PC-3 (cell line): ENCODE data around the gene CASP10. TPM values are rescaled to one million over a fixed set of nuclear protein-coding genes. Genes with fewer than 3 reads are reported as not detected.
"Not testable (repeated sequence)": the region's sequence is repeated elsewhere in the genome, so short reads cannot be mapped to it uniquely, and the experiment has no call there.

Experiments used
- ATAC-seq: fragments of 200-7000 bp; cut with Tn5 transposase; 2 replicates; pipeline ENCODE4 v1.9.1; 2020; ENCODE audit warnings: mild to moderate bottlenecking, moderate library complexity
- BruUV-seq: library from RNA; stranded (reverse); fragments of 400-500 nt; replicated peaks from 2 replicates; lab custom pipeline; 2021; lab: Mats Ljungman, UMichigan
- CTCF ChIA-PET: fragments of 300-600 bp; sonication (Branson Sonifier 250); formaldehyde crosslinking; loops from one replicate; lab custom pipeline; 2022; ENCODE audit warnings: antibody characterized with exemption; lab: Charles Lee
- POLR2A ChIA-PET: fragments of 300-600 bp; sonication (Branson Sonifier 250); formaldehyde crosslinking; loops from one replicate; lab custom pipeline; 2022; ENCODE audit warnings: antibody characterized with exemption; ENCODE audit not compliant: unreplicated experiment; lab: Charles Lee
- DNase-seq: peaks from one replicate; pipeline ENCODE4 v3.0.0-alpha.2; 2015
- H2AFZ ChIP-seq: fragments of 300-600 bp; sonication (generic); 2 replicates; pipeline ENCODE4 v1.6.0; 2016; ENCODE audit warnings: antibody characterized with exemption, low read length
- H3F3A ChIP-seq: fragments of 300-600 bp; sonication (generic); one replicate; pipeline ENCODE4 v1.6.0; 2017; ENCODE audit warnings: antibody characterized with exemption, low read length, control low read depth, mild to moderate bottlenecking; ENCODE audit not compliant: unreplicated experiment
- H3K27ac ChIP-seq: fragments of 300-600 bp; sonication (generic); 2 replicates; pipeline ENCODE4 v1.5.1; 2016; ENCODE audit warnings: mild to moderate bottlenecking, low read length
- H3K27me3 ChIP-seq: fragments of 300-600 bp; sonication (generic); 2 replicates; pipeline ENCODE4 v1.6.1; 2016; ENCODE audit warnings: low read length, mixed read lengths
- H3K36me3 ChIP-seq: fragments of 300-600 bp; sonication (generic); 2 replicates; pipeline ENCODE4 v1.6.1; 2016; ENCODE audit warnings: low read depth, mixed run types, low read length, mixed read lengths
- H3K4me1 ChIP-seq: fragments of 300-600 bp; sonication (generic); 2 replicates; pipeline ENCODE4 v1.5.1; 2016; ENCODE audit warnings: low read length; ENCODE audit not compliant: insufficient read depth
- H3K4me2 ChIP-seq: fragments of 300-600 bp; sonication (generic); 2 replicates; pipeline ENCODE4 v1.6.0; 2016; ENCODE audit warnings: low read length
- H3K4me3 ChIP-seq: fragments of 300-600 bp; sonication (generic); 2 replicates; pipeline ENCODE4 v1.5.1; 2016; ENCODE audit warnings: mild to moderate bottlenecking, low read length, mixed read lengths
- H3K79me2 ChIP-seq: fragments of 300-600 bp; sonication (generic); 2 replicates; pipeline ENCODE4 v1.6.1; 2017; ENCODE audit warnings: low read length, mixed read lengths
- H3K9ac ChIP-seq: fragments of 300-600 bp; sonication (generic); 2 replicates; pipeline ENCODE4 v1.6.0; 2016; ENCODE audit warnings: mild to moderate bottlenecking, low read length
- H3K9me2 ChIP-seq: fragments of 300-600 bp; sonication (generic); replicated peaks from 2 replicates; pipeline ENCODE4 v1.6.1; 2016; ENCODE audit warnings: mixed run types, low read length, mixed read lengths
- H3K9me3 ChIP-seq: fragments of 300-600 bp; sonication (generic); 2 replicates; pipeline ENCODE4 v1.6.1; 2016; ENCODE audit warnings: low read length, mixed read lengths
- H4K20me1 ChIP-seq: fragments of 300-600 bp; sonication (generic); 2 replicates; pipeline ENCODE4 v1.6.1; 2016; ENCODE audit warnings: low read length, mixed read lengths
- EZH2 ChIP-seq: fragments of 300-600 bp; sonication (generic); IDR thresholded peaks from one replicate; pipeline ENCODE4 v1.6.1; 2017; ENCODE audit warnings: antibody characterized with exemption, mild to moderate bottlenecking, low read length; ENCODE audit not compliant: unreplicated experiment
- EZH2phosphoT487 ChIP-seq: fragments of 300-600 bp; sonication (generic); IDR thresholded peaks from 2 replicates; pipeline ENCODE4 v1.6.1; 2018; ENCODE audit warnings: mild to moderate bottlenecking, antibody characterized with exemption, low read length, borderline replicate concordance
- intact Hi-C: fragments of 100-400 bp; cut with micrococcal nuclease; formaldehyde crosslinking; loops from 2 replicates; pipeline ENCODE4 v1.9.0; 2023
- total RNA-seq: library from RNA; depleted of rRNA; stranded (reverse); fragments of >200 nt; gene quantifications from 2 replicates; pipeline ENCODE4 v1.2.3, GENCODE V29; 2014
- TF ChIP-seq, protein P1 (sequence below): fragments of 300-600 bp; sonication (generic); conservative IDR thresholded peaks from 2 replicates; pipeline ENCODE4 v1.5.1; 2017; ENCODE audit warnings: antibody characterized with exemption, low read depth, mild to moderate bottlenecking, low read length

Gene CASP10
- total RNA-seq, 1 experiment from 2014 or later: 4.2 TPM

DNA sequence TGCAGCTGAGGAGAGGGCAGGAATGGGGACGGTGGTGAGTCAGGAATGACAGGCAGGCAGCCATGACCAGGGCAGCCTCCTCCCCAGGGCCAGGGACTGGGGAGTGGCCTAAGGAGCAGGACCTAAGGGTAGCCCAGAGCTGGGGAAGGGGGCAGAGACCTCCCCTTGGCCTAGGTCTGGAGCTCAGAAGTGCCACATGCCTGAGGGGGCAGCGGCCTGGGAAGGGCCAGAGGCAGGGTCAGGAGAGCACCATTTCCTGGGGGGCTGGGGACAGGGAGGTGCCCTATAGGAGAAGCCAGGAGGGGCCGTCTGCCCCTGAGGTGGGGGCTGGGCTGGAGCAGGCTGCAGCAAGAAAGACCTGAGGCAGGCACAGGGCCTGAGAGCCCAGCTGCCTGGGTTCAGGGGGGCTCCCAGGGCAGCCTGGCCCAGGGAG lies 46.0 kb upstream of the CASP10 start:
- peaks cover 27% of the 10 kb centered on the region for H3K36me3 ChIP-seq

DNA sequence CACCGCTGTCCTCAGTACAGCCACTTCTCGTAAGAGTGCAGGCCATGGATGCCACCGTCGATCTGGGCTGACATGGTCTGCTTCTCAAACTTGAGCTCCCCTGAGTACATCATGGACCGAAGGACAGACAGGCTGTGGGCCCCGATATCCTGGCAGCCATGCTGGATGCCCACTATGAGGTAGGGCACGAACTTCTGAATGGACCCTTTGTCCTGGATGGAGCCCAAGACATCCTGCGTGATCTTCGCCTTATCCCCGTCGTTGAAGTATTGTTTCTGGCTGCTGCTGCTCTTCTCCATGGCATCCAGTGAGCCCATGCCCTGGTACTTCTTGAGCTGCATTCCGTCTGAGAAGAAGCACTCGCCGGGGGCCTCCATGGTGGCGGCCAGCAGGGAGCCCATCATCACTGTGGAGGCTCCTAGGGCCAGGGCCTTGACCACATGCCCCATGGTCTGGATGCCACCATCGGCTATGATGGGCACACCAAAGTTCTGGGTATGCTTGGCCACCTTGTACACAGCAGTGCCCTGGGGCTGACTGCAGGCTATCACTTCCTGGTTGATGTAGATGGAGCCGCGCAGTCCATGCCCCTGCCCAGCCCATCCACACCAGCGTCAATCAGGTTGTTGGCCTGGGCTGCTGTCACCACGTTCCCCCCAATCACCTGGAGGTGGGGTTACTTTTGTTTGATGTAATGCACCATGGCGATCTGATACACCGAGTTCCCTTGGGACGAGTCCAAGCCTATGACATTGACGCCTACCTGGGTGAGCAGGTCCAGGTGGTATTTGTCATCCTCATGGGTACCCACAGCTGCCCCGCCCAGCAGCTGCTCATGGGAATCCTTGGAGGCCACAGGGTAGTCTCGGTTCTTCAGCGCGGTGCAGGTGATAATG lies 45.2 kb upstream of the CASP10 start:
- H3K27me3 ChIP-seq: no peaks in the 10 kb centered on the region
- H3K79me2 ChIP-seq: peaks cover 7% of the 10 kb centered on the region
- no peak overlapping the region for H3K9ac ChIP-seq
- H3K4me2 ChIP-seq: no peak overlapping the region
- CTCF ChIA-PET: no interaction called here
- DNase-seq (no peak), ATAC-seq (no peak)
- no peaks in the 10 kb centered on the region for H4K20me1 ChIP-seq
- BruUV-seq: no TSS peak
- no peak overlapping the region for H2AFZ ChIP-seq
- POLR2A ChIA-PET: no interaction called here
- peaks cover 5% of the 10 kb centered on the region for H3F3A ChIP-seq
- intact Hi-C loops: no loop called here
- no peaks in the 10 kb centered on the region for H3K4me1 ChIP-seq
- no peaks in the 10 kb centered on the region for H3K9me3 ChIP-seq
- peaks cover 26% of the 10 kb centered on the region for H3K36me3 ChIP-seq
- TF ChIP-seq EZH2phosphoT487 (no peak), EZH2 (no peak)
- TF ChIP-seq, protein P1, sequence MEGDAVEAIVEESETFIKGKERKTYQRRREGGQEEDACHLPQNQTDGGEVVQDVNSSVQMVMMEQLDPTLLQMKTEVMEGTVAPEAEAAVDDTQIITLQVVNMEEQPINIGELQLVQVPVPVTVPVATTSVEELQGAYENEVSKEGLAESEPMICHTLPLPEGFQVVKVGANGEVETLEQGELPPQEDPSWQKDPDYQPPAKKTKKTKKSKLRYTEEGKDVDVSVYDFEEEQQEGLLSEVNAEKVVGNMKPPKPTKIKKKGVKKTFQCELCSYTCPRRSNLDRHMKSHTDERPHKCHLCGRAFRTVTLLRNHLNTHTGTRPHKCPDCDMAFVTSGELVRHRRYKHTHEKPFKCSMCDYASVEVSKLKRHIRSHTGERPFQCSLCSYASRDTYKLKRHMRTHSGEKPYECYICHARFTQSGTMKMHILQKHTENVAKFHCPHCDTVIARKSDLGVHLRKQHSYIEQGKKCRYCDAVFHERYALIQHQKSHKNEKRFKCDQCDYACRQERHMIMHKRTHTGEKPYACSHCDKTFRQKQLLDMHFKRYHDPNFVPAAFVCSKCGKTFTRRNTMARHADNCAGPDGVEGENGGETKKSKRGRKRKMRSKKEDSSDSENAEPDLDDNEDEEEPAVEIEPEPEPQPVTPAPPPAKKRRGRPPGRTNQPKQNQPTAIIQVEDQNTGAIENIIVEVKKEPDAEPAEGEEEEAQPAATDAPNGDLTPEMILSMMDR: no peak
- H3K4me3 ChIP-seq: no peak overlapping the region
- H3K9me2 ChIP-seq: no peaks in the 10 kb centered on the region
- H3K27ac ChIP-seq: no peak overlapping the region

More for the DNA sequence above, 46.0 kb upstream of the CASP10 start:
- peaks cover 5% of the 10 kb centered on the region for H3F3A ChIP-seq
- ATAC-seq: no peak
- ChIA-PET POLR2A (no interaction called here), CTCF (no interaction called here)
- peaks cover 13% of the 10 kb centered on the region for H3K79me2 ChIP-seq
- TF ChIP-seq EZH2phosphoT487 (no peak), EZH2 (no peak)
- TF ChIP-seq, protein P1: no peak
- H3K9me2 ChIP-seq: no peaks in the 10 kb centered on the region
- H3K4me2 ChIP-seq: no peak overlapping the region
- H3K4me1 ChIP-seq: no peaks in the 10 kb centered on the region
- H3K4me3 ChIP-seq: no peak overlapping the region
- no peak for DNase-seq
- H2AFZ ChIP-seq: no peak overlapping the region
- no peaks in the 10 kb centered on the region for H3K27me3 ChIP-seq
- H3K9ac ChIP-seq: no peak overlapping the region
- H4K20me1 ChIP-seq: no peaks in the 10 kb centered on the region
- no peak overlapping the region for H3K27ac ChIP-seq
- no TSS peak for BruUV-seq
- intact Hi-C loops: no loop called here
- no peaks in the 10 kb centered on the region for H3K9me3 ChIP-seq

DNA sequence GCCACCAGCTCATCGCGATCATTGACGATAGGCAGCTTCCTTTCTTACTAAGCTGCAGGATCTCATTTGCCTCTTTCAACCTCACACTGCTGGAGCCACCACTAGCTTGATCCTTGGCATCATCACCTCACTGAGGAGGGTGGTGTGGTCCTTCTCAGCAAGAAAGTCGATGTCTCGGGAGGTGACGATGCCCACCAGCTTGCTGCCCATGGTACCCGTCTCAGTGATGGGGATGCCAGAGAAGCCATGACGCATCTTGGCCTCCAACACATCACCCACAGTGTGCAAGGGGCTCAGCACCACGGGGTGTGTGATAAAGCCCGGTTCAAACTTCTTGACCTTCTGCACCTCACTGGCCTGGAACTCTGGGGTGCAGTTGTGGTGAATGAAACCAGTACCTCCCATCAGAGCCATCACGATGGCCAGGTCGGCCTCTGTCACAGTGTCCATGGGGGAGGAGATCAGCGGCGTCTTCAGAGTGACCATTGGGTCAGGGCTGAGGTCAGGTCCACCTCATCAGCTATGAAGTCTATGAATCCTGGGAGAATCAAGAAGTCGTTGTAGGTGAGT lies 44.5 kb upstream of the CASP10 start:
- intact Hi-C loops: no loop called here
- Histone ChIP-seq H3K4me2 (no peak overlapping the region), H4K20me1 (no peaks in the 10 kb centered on the region), H3K79me2 (no peaks in the 10 kb centered on the region), H3K9ac (no peak overlapping the region), H3F3A (peaks cover 5% of the 10 kb centered on the region), H3K9me3 (no peaks in the 10 kb centered on the region), H3K36me3 (peaks cover 20% of the 10 kb centered on the region), H3K4me3 (no peak overlapping the region), H3K4me1 (no peaks in the 10 kb centered on the region), H2AFZ (no peak overlapping the region), H3K27me3 (no peaks in the 10 kb centered on the region), H3K9me2 (no peaks in the 10 kb centered on the region), H3K27ac (no peak overlapping the region)
- TF ChIP-seq, protein P1: no peak
- TF ChIP-seq EZH2: no peak
- TF ChIP-seq EZH2phosphoT487: no peak
- BruUV-seq: no TSS peak
- ATAC-seq (no peak), DNase-seq (no peak)
- CTCF ChIA-PET: no interaction called here
- POLR2A ChIA-PET: no interaction called here

DNA sequence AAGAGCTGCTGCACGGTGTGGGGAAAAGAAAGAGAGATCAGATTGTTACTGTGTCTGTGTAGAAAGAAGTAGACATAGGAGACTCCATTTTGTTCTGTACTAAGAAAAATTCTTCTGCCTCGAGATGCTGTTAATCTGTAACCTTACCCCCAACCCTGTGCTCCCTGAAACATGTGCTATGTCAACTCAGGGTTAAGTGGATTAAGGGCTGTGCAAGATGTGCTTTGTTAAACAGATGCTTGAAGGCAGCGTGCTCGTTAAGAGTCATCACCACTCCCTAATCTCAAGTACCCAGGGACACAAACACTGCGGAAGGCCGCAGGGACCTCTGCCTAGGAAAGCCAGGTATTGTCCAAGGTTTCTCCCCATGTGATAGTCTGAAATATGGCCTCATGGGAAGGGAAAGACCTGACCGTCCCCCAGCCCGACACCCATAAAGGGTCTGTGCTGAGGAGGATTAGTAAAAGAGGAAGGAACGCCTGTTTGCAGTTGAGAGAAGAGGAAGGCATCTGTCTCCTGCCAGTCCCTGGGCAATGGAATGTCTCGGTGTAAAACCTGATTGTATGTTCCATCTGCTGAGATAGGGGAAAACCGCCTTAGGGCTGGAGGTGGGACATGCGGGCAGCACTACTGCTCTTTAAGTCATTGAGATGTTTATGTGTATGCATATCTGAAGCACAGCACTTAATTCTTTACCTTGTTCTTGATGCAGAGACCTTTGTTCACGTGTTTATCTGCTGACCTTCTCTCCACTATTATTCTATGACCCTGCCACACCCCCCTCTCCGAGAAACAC lies 43.8 kb upstream of the CASP10 start:
- BruUV-seq, H2AFZ ChIP-seq, H3K9me3 ChIP-seq, H3K27ac ChIP-seq, CTCF ChIA-PET, H4K20me1 ChIP-seq, POLR2A ChIA-PET, H3K4me3 ChIP-seq, intact Hi-C loops, DNase-seq, H3K9ac ChIP-seq, ATAC-seq, H3F3A ChIP-seq, H3K79me2 ChIP-seq, H3K9me2 ChIP-seq, H3K4me2 ChIP-seq, H3K4me1 ChIP-seq, H3K27me3 ChIP-seq: not testable (repeated sequence)
- peaks cover 20% of the 10 kb centered on the region for H3K36me3 ChIP-seq
